Sigmoid colon (tissue), 7 donors: ENCODE measurements around the gene ARSB. TPM values are rescaled to one million over a fixed set of nuclear protein-coding genes. Genes with fewer than 3 reads are reported as not detected.
A peak's percentile ranks its signal among the peaks of the same experiment; 100 is the strongest.

Experiments
- DNase-seq: peaks from one replicate; pipeline ENCODE4 v3.0.0-alpha.2; 2019
- H3K27ac ChIP-seq, 4 donors: fragments of 200-600 bp; sonication (generic); one replicate each; pipeline ENCODE4 v1.5.1; 2016 to 2019; ENCODE audit warnings: mild to moderate bottlenecking in 1 of 4
- H3K27me3 ChIP-seq, 3 donors: fragments of 200-600 bp; sonication (generic); one replicate each; pipeline ENCODE4 v1.5.1; 2019; ENCODE audit warnings: mild to moderate bottlenecking in 1 of 3
- H3K36me3 ChIP-seq, 4 donors: fragments of 200-600 bp; sonication (generic); one replicate each; pipeline ENCODE4 v1.5.1; 2016 to 2019
- H3K4me1 ChIP-seq, 4 donors: fragments of 200-600 bp; sonication (generic); one replicate each; pipeline ENCODE4 v1.5.1; 2017 to 2019
- H3K4me3 ChIP-seq, 4 donors: fragments of 200-600 bp; sonication (generic); one replicate each; pipeline ENCODE4 v1.5.1; 2017 to 2019; ENCODE audit warnings: mild to moderate bottlenecking in 2 of 4, moderate library complexity in 1 of 4
- H3K9me3 ChIP-seq, 4 donors: fragments of 200-600 bp in 3 of 4; sonication (generic) in 3 of 4; one replicate each; pipeline versions ENCODE4 v1.5.1 to v1.6.1; 2013 to 2019
- CTCF ChIP-seq, 4 experiments: fragments of 450-650 bp in 3 of 4; fragments of 200-600 bp in 1 of 4; IDR thresholded peaks; one replicate each; pipeline ENCODE4 v1.5.1; 2016 to 2019; ENCODE audit warnings: antibody characterized with exemption in 4 of 4, mild to moderate bottlenecking in 3 of 4, moderate library complexity in 2 of 4
- EP300 ChIP-seq, 4 donors: sonication (generic); formaldehyde crosslinking; IDR thresholded peaks; one replicate each; pipeline ENCODE4 v1.6.1; 2017; ENCODE audit warnings: antibody characterized with exemption in 4 of 4
- POLR2A ChIP-seq, 2 donors: fragments of 450-650 bp; IDR thresholded peaks; one replicate each; pipeline ENCODE4 v1.6.1; 2016; ENCODE audit warnings: antibody characterized with exemption in 2 of 2, mild to moderate bottlenecking in 2 of 2, moderate library complexity in 2 of 2
- POLR2AphosphoS5 ChIP-seq, 4 donors: sonication (generic); formaldehyde crosslinking; IDR thresholded peaks; one replicate each; pipeline ENCODE4 v1.6.1; 2017; ENCODE audit warnings: antibody characterized with exemption in 4 of 4
- WGBS, 2 donors: extraction: QIAGEN DNeasy Blood & Tissue Kit; methylation state at CpG; one replicate each; pipeline ENCODE4 v1.1.7; 2013; 5-methylcytosine and 5-hydroxymethylcytosine counted together
- intact Hi-C: fragments of 100-400 bp; cut with DNase I; formaldehyde crosslinking; loops from one replicate; pipeline ENCODE4 v1.15.1; 2023
- polyA plus RNA-seq, 3 donors: library from polyadenylated mRNA; stranded (reverse); fragments of 200-250 nt; gene quantifications; one replicate each; pipeline ENCODE4 v1.2.3, GENCODE V29; 2013
- total RNA-seq, 4 donors: library from RNA; depleted of rRNA; stranded (reverse); fragments of >200 nt; gene quantifications; one replicate each; pipeline ENCODE4 v1.1.0, GENCODE V29; 2016
- donor health status: healthy with polysubstance abuse.
- donor health status: Bipolar disorder and iron deficiency.
- donor health status: healthy.

ARSB gene
- total and polyA plus RNA-seq, 7 donors, result 1.2 to 22.2 (median 8.6) TPM

- intact Hi-C loops, result no loop called here
- TF ChIP-seq POLR2AphosphoS5 (IDR thresholded peaks at IDR 0.05), result no peak
- no peak for TF ChIP-seq POLR2A (IDR thresholded peaks at IDR 0.05)
- TF ChIP-seq EP300 (IDR thresholded peaks at IDR 0.05), result no peak
- no peak for TF ChIP-seq CTCF (IDR thresholded peaks at IDR 0.05)
- H3K27ac ChIP-seq, result no peak overlapping the region
- no peak overlapping the region for H3K4me3 ChIP-seq
- H3K27me3 ChIP-seq, result no peaks in the 10 kb centered on the region
- H3K9me3 ChIP-seq, result no peaks in the 10 kb centered on the region
- no peak for DNase-seq
- no peaks in the 10 kb centered on the region for H3K36me3 ChIP-seq
- no peaks in the 10 kb centered on the region for H3K4me1 ChIP-seq
These were observed 8.1 kb upstream of the ARSB start for GRCh38 chr5:78993165-78993564.

GRCh38 chr5:78992146-78992545 lies 7.0 kb upstream of the ARSB start:
- no peaks in the 10 kb centered on the region for H3K4me1 ChIP-seq
- H3K27ac ChIP-seq, result no peak overlapping the region
- no peak for TF ChIP-seq EP300 (IDR thresholded peaks at IDR 0.05)
- no peak for TF ChIP-seq POLR2AphosphoS5 (IDR thresholded peaks at IDR 0.05)
- TF ChIP-seq CTCF (IDR thresholded peaks at IDR 0.05), result no peak
- TF ChIP-seq POLR2A (IDR thresholded peaks at IDR 0.05), result no peak
- H3K36me3 ChIP-seq, result no peaks in the 10 kb centered on the region
- DNase-seq, result no peak
- no peak overlapping the region for H3K4me3 ChIP-seq
- intact Hi-C loops, result no loop called here
- H3K9me3 ChIP-seq, result no peaks in the 10 kb centered on the region
- WGBS, 2 donors, result 88 to 95% methylated on average over 2 of the region's 2 CpGs
- no peaks in the 10 kb centered on the region for H3K27me3 ChIP-seq

- no peaks in the 10 kb centered on the region for H3K27me3 ChIP-seq
- no peak for DNase-seq
- 94 to 96% methylated on average over 12 of the region's 12 CpGs for WGBS, 2 donors
- H3K9me3 ChIP-seq, result no peaks in the 10 kb centered on the region
- TF ChIP-seq POLR2AphosphoS5 (IDR thresholded peaks at IDR 0.05) (no peak), POLR2A (IDR thresholded peaks at IDR 0.05) (no peak), EP300 (IDR thresholded peaks at IDR 0.05) (no peak), CTCF (IDR thresholded peaks at IDR 0.05) (no peak)
- no peak overlapping the region for H3K4me3 ChIP-seq
- intact Hi-C loops, result loop anchor here (10.0 kb wide), 1 partner anchor 694 kb away; the partner anchor contains the start of gene AP3B1
- H3K4me1 ChIP-seq, result peaks cover 0 to 12% (median 11%) of the 10 kb centered on the region in 4 donors
- H3K27ac ChIP-seq, result no peak overlapping the region
- H3K36me3 ChIP-seq, result no peaks in the 10 kb centered on the region
These were observed 4.0 kb upstream of the ARSB start for GRCh38 chr5:78989080-78989479.

GRCh38 chr5:78985725-78986223 lies 664 bp upstream of the ARSB start:
- TF ChIP-seq EP300 (IDR thresholded peaks at IDR 0.05), result no peak
- TF ChIP-seq POLR2AphosphoS5 (IDR thresholded peaks at IDR 0.05), result peak in 2 of 4 donors; percentile 9 to 46
- no peak for TF ChIP-seq POLR2A (IDR thresholded peaks at IDR 0.05)
- no peak for TF ChIP-seq CTCF (IDR thresholded peaks at IDR 0.05)
- peaks cover 0 to 26% (median 21%) of the 10 kb centered on the region in 4 donors for H3K4me1 ChIP-seq
- peak; percentile 68 for DNase-seq
- H3K27ac ChIP-seq, result peak overlapping the region; percentile 95 to 100 (median 98)
- no peaks in the 10 kb centered on the region for H3K36me3 ChIP-seq
- no peaks in the 10 kb centered on the region for H3K27me3 ChIP-seq
- 3 to 4% methylated on average over 11 of the region's 11 CpGs for WGBS, 2 donors
- no peaks in the 10 kb centered on the region for H3K9me3 ChIP-seq
- H3K4me3 ChIP-seq, result peak overlapping the region; percentile 71 to 97 (median 78)
- intact Hi-C loops, result loop anchor here (10.0 kb wide), 1 partner anchor 691 kb away; the partner anchor contains the start of gene AP3B1
